ENCODE results near the gene YPEL1. TPM values are rescaled to one million over a fixed set of nuclear protein-coding genes. Genes with fewer than 3 reads are reported as not detected.

YPEL1 gene
- total RNA-seq, 1 experiment from 2014 or later, result 1.2 TPM

- no peak overlapping the region for H3K27ac Mint-ChIP-seq (ENCODE audit: unreplicated experiment)
- H3K27me3 Mint-ChIP-seq (ENCODE audit: insufficient read depth, unreplicated experiment), result no peaks in the 10 kb centered on the region
- no TSS peak for BruUV-seq (replicated peaks)
- H3K4me1 ChIP-seq, result no peaks in the 10 kb centered on the region
- no peak for DNase-seq
- H3K9me3 Mint-ChIP-seq (ENCODE audit: unreplicated experiment), result no peaks in the 10 kb centered on the region
- H3K4me1 Mint-ChIP-seq (ENCODE audit: low read depth, unreplicated experiment), result no peaks in the 10 kb centered on the region
- ChIA-PET CTCF (no interaction called here), POLR2A (no interaction called here)
- H3K36me3 ChIP-seq (ENCODE audit: control insufficient read depth, insufficient read depth, low read length), result peaks cover 10% of the 10 kb centered on the region
- H3K4me3 Mint-ChIP-seq (ENCODE audit: unreplicated experiment), result no peak overlapping the region
- TF ChIP-seq CTCF (IDR thresholded peaks at IDR 0.05; ENCODE audit: insufficient read depth in 1 of 2, low read depth in 1 of 2, low read length in 1 of 2, severe bottlenecking in 1 of 2, unreplicated experiment in 1 of 2), result no peak
- intact Hi-C loops (cut with micrococcal nuclease; ENCODE audit: unreplicated experiment), result no loop called here
- H3K27me3 ChIP-seq (replicated peaks; ENCODE audit: control insufficient read depth, insufficient read depth, low read length), result no peaks in the 10 kb centered on the region
- H3K9me3 ChIP-seq, result no peaks in the 10 kb centered on the region
- H3K4me3 ChIP-seq (ENCODE audit: low read depth, low read length), result no peak overlapping the region
- H3K36me3 Mint-ChIP-seq (ENCODE audit: insufficient read depth, unreplicated experiment), result peaks cover 91% of the 10 kb centered on the region
Observed at GRCh38 chr22:21768435-21768834, 32.8 kb upstream of the YPEL1 start.

GRCh38 chr22:21766691-21767462 lies 31.3 kb upstream of the YPEL1 start:
- Mint-ChIP-seq H3K27ac (ENCODE audit: unreplicated experiment) (no peak overlapping the region), H3K9me3 (ENCODE audit: unreplicated experiment) (no peaks in the 10 kb centered on the region), H3K36me3 (ENCODE audit: insufficient read depth, unreplicated experiment) (peaks cover 93% of the 10 kb centered on the region), H3K4me1 (ENCODE audit: low read depth, unreplicated experiment) (no peaks in the 10 kb centered on the region), H3K4me3 (ENCODE audit: unreplicated experiment) (no peak overlapping the region), H3K27me3 (ENCODE audit: insufficient read depth, unreplicated experiment) (no peaks in the 10 kb centered on the region)
- H3K4me3 ChIP-seq (ENCODE audit: low read depth, low read length), result no peak overlapping the region
- CTCF ChIA-PET, result no interaction called here
- TF ChIP-seq CTCF (IDR thresholded peaks at IDR 0.05; ENCODE audit: insufficient read depth in 1 of 2, low read depth in 1 of 2, low read length in 1 of 2, severe bottlenecking in 1 of 2, unreplicated experiment in 1 of 2), result no peak
- H3K4me1 ChIP-seq, result no peaks in the 10 kb centered on the region
- POLR2A ChIA-PET, result no interaction called here
- BruUV-seq (replicated peaks), result no TSS peak
- peaks cover 6% of the 10 kb centered on the region for H3K36me3 ChIP-seq (ENCODE audit: control insufficient read depth, insufficient read depth, low read length)
- no peaks in the 10 kb centered on the region for H3K27me3 ChIP-seq (replicated peaks; ENCODE audit: control insufficient read depth, insufficient read depth, low read length)
- intact Hi-C loops (cut with micrococcal nuclease; ENCODE audit: unreplicated experiment), result no loop called here
- no peaks in the 10 kb centered on the region for H3K9me3 ChIP-seq
- no peak for DNase-seq

GRCh38 chr22:21765909-21766529 lies 30.4 kb upstream of the YPEL1 start:
- Mint-ChIP-seq H3K36me3 (ENCODE audit: insufficient read depth, unreplicated experiment) (peaks cover 85% of the 10 kb centered on the region), H3K9me3 (ENCODE audit: unreplicated experiment) (no peaks in the 10 kb centered on the region), H3K27me3 (ENCODE audit: insufficient read depth, unreplicated experiment) (no peaks in the 10 kb centered on the region), H3K4me1 (ENCODE audit: low read depth, unreplicated experiment) (no peaks in the 10 kb centered on the region), H3K4me3 (ENCODE audit: unreplicated experiment) (no peak overlapping the region), H3K27ac (ENCODE audit: unreplicated experiment) (no peak overlapping the region)
- Histone ChIP-seq H3K4me1 (no peaks in the 10 kb centered on the region), H3K36me3 (ENCODE audit: control insufficient read depth, insufficient read depth, low read length) (peaks cover 6% of the 10 kb centered on the region), H3K27me3 (replicated peaks; ENCODE audit: control insufficient read depth, insufficient read depth, low read length) (no peaks in the 10 kb centered on the region), H3K9me3 (no peaks in the 10 kb centered on the region), H3K4me3 (ENCODE audit: low read depth, low read length) (no peak overlapping the region)
- no TSS peak for BruUV-seq (replicated peaks)
- intact Hi-C loops (cut with micrococcal nuclease; ENCODE audit: unreplicated experiment), result no loop called here
- DNase-seq, result no peak
- TF ChIP-seq CTCF (IDR thresholded peaks at IDR 0.05; ENCODE audit: insufficient read depth in 1 of 2, low read depth in 1 of 2, low read length in 1 of 2, severe bottlenecking in 1 of 2, unreplicated experiment in 1 of 2), result no peak
- ChIA-PET CTCF (no interaction called here), POLR2A (no interaction called here)

Measured in Caco-2 (cell line).